Right cardiac atrium (tissue), 5 donors: ENCODE measurements around the gene CETP. TPM values are rescaled to one million over a fixed set of nuclear protein-coding genes. Genes with fewer than 3 reads are reported as not detected.

ENCODE experiments used
- ATAC-seq, 2 donors: fragments of 200-7000 bp; cut with Tn5 transposase; one replicate each; pipeline versions ENCODE4 v1.8.0 to v1.9.1; 2020; ENCODE audit warnings: moderate library complexity in 2 of 2, mild to moderate bottlenecking in 1 of 2
- DNase-seq, 3 donors: peaks; one replicate each; pipeline ENCODE4 v3.0.0-alpha.2; 2020
- H3K27ac ChIP-seq: one replicate; pipeline ENCODE4 v1.5.1; 2013; ENCODE audit warnings: mild to moderate bottlenecking, low read length, control low read depth, moderate library complexity
- H3K27me3 ChIP-seq: one replicate; pipeline ENCODE4 v1.6.1; 2013; ENCODE audit not compliant: control insufficient read depth, insufficient read depth
- H3K4me1 ChIP-seq: one replicate; pipeline ENCODE4 v1.6.1; 2013; ENCODE audit warnings: low read length; ENCODE audit not compliant: control insufficient read depth, insufficient read depth
- H3K4me3 ChIP-seq: one replicate; pipeline ENCODE4 v1.5.1; 2013; ENCODE audit warnings: low read length, control low read depth
- H3K9me3 ChIP-seq: one replicate; pipeline ENCODE4 v1.6.1; 2013; ENCODE audit warnings: low read length; ENCODE audit not compliant: control insufficient read depth
- WGBS: extraction: QIAGEN DNeasy Blood & Tissue Kit; methylation state at CpG from one replicate; pipeline ENCODE4 v1.1.7; 2013; 5-methylcytosine and 5-hydroxymethylcytosine counted together
- intact Hi-C, 4 donors: fragments of 100-400 bp; cut with DNase I; formaldehyde crosslinking; loops; one replicate each; pipeline versions ENCODE4 v1.11.0 to v1.14.0; 2022 to 2023
- polyA plus RNA-seq: library from polyadenylated mRNA; stranded (reverse); fragments of 200-250 nt; gene quantifications from one replicate; pipeline ENCODE4 v1.2.3, GENCODE V29; 2013
- total RNA-seq, 4 donors: library from RNA; stranded (reverse); fragmentation: NEBNext Ultra II Directional; extraction: Animal tissue kit (Norgen Biotek cat#: 25700); gene quantifications; one replicate each; pipeline ENCODE4 v1.2.1, GENCODE V29; 2021
- donor health status: healthy with polysubstance abuse.
- donor health status: DM: no; HTN: yes; CAD: no.
- donor health status: DM: no; HTN: no; CAD: no.
- donor health status: DM: no; HTN: yes; CAD: no; lungs with severe emphysema.
- donor health status: DM: yes; HTN: yes; CAD: no.

The CETP gene
- total and polyA plus RNA-seq, 5 donors: 0.34 to 0.59 (median 0.46) TPM; not detected in 2

GRCh38 chr16:57028086-57028485 is 66.3 kb downstream of the CETP start:
- Histone ChIP-seq H3K4me1 (no peaks in the 10 kb centered on the region), H3K9me3 (no peaks in the 10 kb centered on the region), H3K4me3 (no peak overlapping the region), H3K27ac (no peak overlapping the region), H3K27me3 (no peaks in the 10 kb centered on the region)
- 69% methylated on average over 4 of the region's 4 CpGs for WGBS
- no peak for ATAC-seq
- no peak for DNase-seq
- intact Hi-C loops: no loop called here

DNA sequence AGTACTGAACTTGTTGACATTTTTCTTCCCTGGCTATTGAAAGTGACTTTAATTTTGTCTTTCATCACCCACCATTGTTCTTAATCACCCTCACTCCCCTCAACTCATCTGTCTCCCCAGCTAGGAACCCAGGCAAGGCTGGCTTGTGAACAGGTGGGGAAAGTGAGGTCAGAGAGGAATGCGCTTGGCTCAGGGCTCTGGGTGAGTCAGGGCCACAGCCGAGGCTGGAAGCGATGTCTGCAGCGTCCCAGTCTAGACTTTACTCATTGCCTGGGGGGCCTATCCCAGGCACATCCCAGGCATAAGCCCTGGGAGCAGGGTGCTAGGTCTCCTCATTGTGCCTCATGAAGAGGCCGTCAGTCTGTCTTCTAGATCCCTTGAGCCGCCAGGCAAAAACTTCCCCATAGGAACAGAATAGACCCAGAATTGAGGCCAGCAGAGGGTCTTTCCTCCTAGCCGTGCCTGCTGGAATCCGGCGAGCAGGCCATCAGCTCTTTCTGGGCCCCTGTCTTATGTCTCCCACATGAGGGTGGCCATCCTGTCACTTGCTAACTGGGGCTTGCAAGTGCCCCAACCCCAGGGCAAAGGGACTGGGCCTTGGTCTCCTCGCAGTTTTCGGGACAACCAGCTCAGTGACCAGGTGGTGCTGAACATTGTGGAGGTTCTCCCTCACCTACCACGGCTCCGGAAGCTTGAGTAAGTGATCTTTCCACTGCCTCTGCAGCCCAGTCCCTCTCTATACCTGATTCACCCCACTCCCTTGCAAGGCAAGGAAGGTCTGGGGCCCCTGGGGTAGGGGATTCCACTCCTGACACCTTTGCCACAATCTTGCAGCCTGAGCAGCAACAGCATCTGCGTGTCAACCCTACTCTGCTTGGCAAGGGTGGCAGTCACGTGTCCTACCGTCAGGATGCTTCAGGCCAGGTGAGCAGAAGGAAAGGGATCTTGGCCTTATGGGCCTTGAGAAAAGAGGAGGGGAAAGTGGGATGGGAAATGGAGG is 67.7 kb downstream of the CETP start:
- ATAC-seq (no peak), DNase-seq (no peak)
- WGBS: 88% methylated on average over 16 of the region's 16 CpGs
- H3K27ac ChIP-seq: no peak overlapping the region
- no peaks in the 10 kb centered on the region for H3K27me3 ChIP-seq
- H3K9me3 ChIP-seq: no peaks in the 10 kb centered on the region
- intact Hi-C loops: no loop called here
- H3K4me3 ChIP-seq: no peak overlapping the region
- H3K4me1 ChIP-seq: no peaks in the 10 kb centered on the region

GRCh38 chr16:57030346-57030902 is 68.7 kb downstream of the CETP start:
- DNase-seq: no peak
- H3K4me1 ChIP-seq: no peaks in the 10 kb centered on the region
- H3K9me3 ChIP-seq: no peaks in the 10 kb centered on the region
- no peak for ATAC-seq
- intact Hi-C loops: no loop called here
- H3K4me3 ChIP-seq: no peak overlapping the region
- WGBS: 94% methylated on average over 2 of the region's 2 CpGs
- H3K27me3 ChIP-seq: no peaks in the 10 kb centered on the region
- no peak overlapping the region for H3K27ac ChIP-seq

DNA sequence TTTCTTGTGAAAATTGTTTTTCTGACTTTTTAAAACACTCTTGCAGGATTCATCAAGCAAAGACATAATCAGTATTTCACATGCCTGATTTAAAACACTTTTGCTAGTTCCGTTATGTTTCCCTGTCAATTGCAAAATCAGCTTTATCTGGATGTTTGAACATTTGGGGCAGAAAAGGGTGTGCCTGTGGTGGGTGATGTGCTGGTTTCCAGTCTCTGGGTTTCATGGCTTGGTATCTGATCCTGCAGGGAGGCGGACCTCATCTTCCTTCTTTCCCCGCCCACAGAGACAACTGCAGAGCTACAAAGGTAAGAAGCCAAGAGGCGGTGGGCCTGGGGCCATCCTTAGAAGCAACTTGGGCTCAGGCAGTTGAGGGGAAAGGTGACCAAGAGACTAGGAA is 69.4 kb downstream of the CETP start:
- intact Hi-C loops: no loop called here
- H3K27me3 ChIP-seq: no peaks in the 10 kb centered on the region
- no peak for ATAC-seq
- no peaks in the 10 kb centered on the region for H3K4me1 ChIP-seq
- DNase-seq: no peak
- no peaks in the 10 kb centered on the region for H3K9me3 ChIP-seq
- WGBS: 88% methylated on average over 4 of the region's 4 CpGs
- H3K4me3 ChIP-seq: no peak overlapping the region
- H3K27ac ChIP-seq: no peak overlapping the region

DNA sequence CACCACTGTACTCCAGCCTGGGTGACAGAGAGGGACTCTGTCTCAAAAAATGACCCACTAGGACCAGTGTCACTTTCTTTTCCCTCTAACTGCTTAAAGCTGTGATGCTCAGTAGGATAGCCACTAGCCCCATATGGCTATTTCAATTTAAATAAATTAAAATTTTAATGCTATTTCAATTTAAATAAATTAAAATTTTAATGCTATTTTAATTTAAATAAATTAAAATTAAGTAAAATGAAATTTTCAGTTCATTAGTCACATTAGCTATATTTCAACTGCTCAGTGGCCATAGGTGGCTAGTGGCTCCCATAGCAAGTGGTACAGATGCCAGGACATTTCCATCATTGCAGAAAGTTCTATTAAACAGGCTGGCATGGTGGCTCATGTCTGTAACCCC is 70.6 kb downstream of the CETP start:
- Histone ChIP-seq H3K4me3 (no peak overlapping the region), H3K27ac (no peak overlapping the region), H3K27me3 (no peaks in the 10 kb centered on the region), H3K4me1 (no peaks in the 10 kb centered on the region), H3K9me3 (no peaks in the 10 kb centered on the region)
- no peak for ATAC-seq
- no peak for DNase-seq
- intact Hi-C loops: no loop called here

DNA sequence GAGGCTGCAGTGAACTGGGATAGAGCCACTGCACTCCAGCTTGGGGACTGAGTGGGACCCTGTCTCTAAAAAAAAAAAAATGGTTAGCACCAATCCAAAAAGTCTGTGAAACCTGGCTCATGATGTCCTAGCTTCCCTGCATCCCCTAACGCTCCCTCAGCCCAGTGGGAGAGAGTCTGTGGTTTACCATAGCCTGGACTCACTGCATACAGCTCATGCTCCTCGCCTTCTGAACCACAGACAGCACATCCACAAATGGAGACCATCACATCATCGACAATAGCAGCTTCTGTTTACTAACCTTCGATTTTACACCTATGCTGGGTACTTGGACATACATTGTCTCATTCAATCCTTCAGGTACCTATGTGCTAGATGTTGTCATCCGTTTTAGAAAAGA is 71.2 kb downstream of the CETP start:
- Histone ChIP-seq H3K9me3 (no peaks in the 10 kb centered on the region), H3K4me3 (no peak overlapping the region), H3K4me1 (no peaks in the 10 kb centered on the region), H3K27ac (no peak overlapping the region), H3K27me3 (no peaks in the 10 kb centered on the region)
- DNase-seq: no peak
- ATAC-seq: no peak
- WGBS: 88% methylated on average over 5 of the region's 5 CpGs
- intact Hi-C loops: no loop called here

Other genes with a start within 250 kb of the CETP start
- 10 to 100 TPM; 26.7 to 36.0 (median 30.4) TPM for gene NUP93, start 231.8 kb upstream of the CETP start, total RNA-seq
- gene NUP93, start 231.8 kb upstream of the CETP start, polyA plus RNA-seq: 18.9 TPM
- gene SLC12A3, start 96.7 kb upstream of the CETP start, total RNA-seq: not detected
- gene SLC12A3, start 96.7 kb upstream of the CETP start, polyA plus RNA-seq: not detected
- gene HERPUD1, start 29.8 kb upstream of the CETP start, total RNA-seq: 100 to 1,000 TPM in 3 of 4 donors, 10 to 100 TPM in 1; 98.6 to 126 (median 118) TPM
- gene HERPUD1, start 29.8 kb upstream of the CETP start, polyA plus RNA-seq: 94.6 TPM
- 10 to 100 TPM in 2 of 4 donors, 1 to 10 TPM in 2; 7.9 to 25.0 (median 13.1) TPM for gene NLRC5, start 27.6 kb downstream of the CETP start, total RNA-seq
- 8.2 TPM for gene NLRC5, start 27.6 kb downstream of the CETP start, polyA plus RNA-seq
- gene CPNE2, start 130.6 kb downstream of the CETP start, total RNA-seq: 10 to 100 TPM; 13.4 to 16.3 (median 13.6) TPM
- 24.7 TPM for gene CPNE2, start 130.6 kb downstream of the CETP start, polyA plus RNA-seq
- gene PSME3IP1, start 224.1 kb downstream of the CETP start, total RNA-seq: 10 to 100 TPM; 63.6 to 68.7 (median 65.0) TPM
- gene PSME3IP1, start 224.1 kb downstream of the CETP start, polyA plus RNA-seq: 57.8 TPM
- 10 to 100 TPM; 13.7 to 21.1 (median 17.4) TPM for gene RSPRY1, start 224.4 kb downstream of the CETP start, total RNA-seq
- 7.3 TPM for gene RSPRY1, start 224.4 kb downstream of the CETP start, polyA plus RNA-seq